ENCODE results near the gene SLC14A1. TPM values are rescaled to one million over a fixed set of nuclear protein-coding genes. Genes with fewer than 3 reads are reported as not detected.
"Not testable (repeated sequence)": the region's sequence is repeated elsewhere in the genome, so short reads cannot be mapped to it uniquely, and the experiment has no call there.

Gene SLC14A1
- polyA plus RNA-seq, 4 donors: 2.5 to 4.7 (median 3.7) TPM

- no peak for DNase-seq (ENCODE audit: low read depth in 4 of 4, low spot score in 3 of 4)
Measured at GRCh38 chr18:45753286-45753685, 29.3 kb downstream of the SLC14A1 start.

- DNase-seq (ENCODE audit: low read depth in 4 of 4, low spot score in 3 of 4): peak; percentile 35 to 64 (median 47)
Measured at GRCh38 chr18:45755934-45756333, 32.0 kb downstream of the SLC14A1 start.

- DNase-seq (ENCODE audit: low read depth in 4 of 4, low spot score in 3 of 4): no peak
Measured at GRCh38 chr18:45757005-45757404, 33.0 kb downstream of the SLC14A1 start.

- DNase-seq (ENCODE audit: low read depth in 4 of 4, low spot score in 3 of 4): not testable (repeated sequence)
Measured at GRCh38 chr18:45757644-45758043, 33.7 kb downstream of the SLC14A1 start.

- DNase-seq (ENCODE audit: low read depth in 4 of 4, low spot score in 3 of 4): peak in 1 of 4 donors; percentile 46
Measured at GRCh38 chr18:45760462-45761036, 36.6 kb downstream of the SLC14A1 start.

GRCh38 chr18:45761512-45762114, 37.6 kb downstream of the SLC14A1 start:
- no peak for DNase-seq (ENCODE audit: low read depth in 4 of 4, low spot score in 3 of 4)

- no peak for DNase-seq (ENCODE audit: low read depth in 4 of 4, low spot score in 3 of 4)
Measured at GRCh38 chr18:45764000-45764686, 40.2 kb downstream of the SLC14A1 start.

- no peak for DNase-seq (ENCODE audit: low read depth in 4 of 4, low spot score in 3 of 4)
Measured at GRCh38 chr18:45765796-45766195, 41.8 kb downstream of the SLC14A1 start.

GRCh38 chr18:45771587-45772480, 47.9 kb downstream of the SLC14A1 start:
- no peak for DNase-seq (ENCODE audit: low read depth in 4 of 4, low spot score in 3 of 4)

- DNase-seq (ENCODE audit: low read depth in 4 of 4, low spot score in 3 of 4): no peak
Measured at GRCh38 chr18:45774065-45774521, 50.1 kb downstream of the SLC14A1 start.

GRCh38 chr18:45775241-45775676, 51.3 kb downstream of the SLC14A1 start:
- DNase-seq (ENCODE audit: low read depth in 4 of 4, low spot score in 3 of 4): peak; percentile 60 to 81 (median 66)

GRCh38 chr18:45775743-45776142, 51.8 kb downstream of the SLC14A1 start:
- peak in 1 of 4 donors; percentile 8 for DNase-seq (ENCODE audit: low read depth in 4 of 4, low spot score in 3 of 4)

- no peak for DNase-seq (ENCODE audit: low read depth in 4 of 4, low spot score in 3 of 4)
Measured at GRCh38 chr18:45777393-45777792, 53.4 kb downstream of the SLC14A1 start.

GRCh38 chr18:45780568-45780967, 56.6 kb downstream of the SLC14A1 start:
- no peak for DNase-seq (ENCODE audit: low read depth in 4 of 4, low spot score in 3 of 4)

- no peak for DNase-seq (ENCODE audit: low read depth in 4 of 4, low spot score in 3 of 4)
Measured at GRCh38 chr18:45782662-45783061, 58.7 kb downstream of the SLC14A1 start.

GRCh38 chr18:45783097-45784075, 59.4 kb downstream of the SLC14A1 start:
- no peak for DNase-seq (ENCODE audit: low read depth in 4 of 4, low spot score in 3 of 4)

- DNase-seq (ENCODE audit: low read depth in 4 of 4, low spot score in 3 of 4): no peak
Measured at GRCh38 chr18:45785134-45785533, 61.2 kb downstream of the SLC14A1 start.

GRCh38 chr18:45786941-45787340, 63.0 kb downstream of the SLC14A1 start:
- DNase-seq (ENCODE audit: low read depth in 4 of 4, low spot score in 3 of 4): no peak

GRCh38 chr18:45787346-45787745, 63.4 kb downstream of the SLC14A1 start:
- DNase-seq (ENCODE audit: low read depth in 4 of 4, low spot score in 3 of 4): no peak

GRCh38 chr18:45788861-45789260, 64.9 kb downstream of the SLC14A1 start:
- DNase-seq (ENCODE audit: low read depth in 4 of 4, low spot score in 3 of 4): no peak
